Endothelial cell of umbilical vein (primary cell): ENCODE results near the gene NCBP1. TPM values are rescaled to one million over a fixed set of nuclear protein-coding genes. Genes with fewer than 3 reads are reported as not detected.

Experiments used
- BruUV-seq: library from RNA; stranded (reverse); fragments of 400-500 nt; replicated peaks from 2 replicates; lab custom pipeline; 2021; lab: Mats Ljungman, UMichigan
- CTCF ChIA-PET: fragments of 300-600, 350-600 bp; sonication (Branson Sonifier 250); formaldehyde crosslinking; loops from one replicate; lab custom pipeline; 2021; ENCODE audit warnings: antibody characterized with exemption, inconsistent platforms; lab: Charles Lee
- POLR2A ChIA-PET: fragments of 300-600, 350-600 bp; sonication (Branson Sonifier 250); formaldehyde crosslinking; loops from one replicate; lab custom pipeline; 2021; ENCODE audit warnings: antibody characterized with exemption, inconsistent platforms; lab: Charles Lee
- DNase-seq: peaks from one replicate; pipeline ENCODE4 v3.0.0-alpha.2; 2011; ENCODE audit warnings: low read depth, low spot score
- FAIRE-seq: peaks from 2 replicates; lab custom pipeline; 2011; peaks lifted over from hg19 to GRCh38; lab: Jason Lieb, UNC
- H2AFZ ChIP-seq: 2 replicates; pipeline ENCODE4 v1.6.0; 2012; ENCODE audit warnings: low read depth, low read length, control low read depth, inconsistent platforms
- H3K27ac ChIP-seq: 2 replicates; pipeline ENCODE4 v1.5.1; 2011; ENCODE audit warnings: low read depth, mild to moderate bottlenecking, control low read depth, low read length, moderate library complexity; ENCODE audit not compliant: insufficient read depth
- H3K27me3 ChIP-seq, 2 experiments: 2 replicates each; pipeline versions ENCODE4 v1.6.0 to v1.6.1; 2011; ENCODE audit warnings: low read length in 2 of 2, mixed read lengths in 1 of 2; ENCODE audit not compliant: control insufficient read depth in 2 of 2, insufficient read depth in 2 of 2
- H3K36me3 ChIP-seq, 2 experiments: 2 replicates in 1 of 2; 3 replicates in 1 of 2; pipeline ENCODE4 v1.5.1; 2011; ENCODE audit warnings: low read length in 2 of 2, mild to moderate bottlenecking in 1 of 2, moderate library complexity in 1 of 2; ENCODE audit not compliant: control insufficient read depth in 2 of 2, insufficient read depth in 2 of 2; ENCODE audit errors: extremely low read depth in 1 of 2
- H3K4me1 ChIP-seq: 3 replicates; pipeline ENCODE4 v1.5.1; 2011; ENCODE audit warnings: mild to moderate bottlenecking, low read length; ENCODE audit not compliant: control insufficient read depth, insufficient read depth; ENCODE audit errors: extremely low read depth
- H3K4me2 ChIP-seq: 2 replicates; pipeline ENCODE4 v1.6.1; 2011; ENCODE audit warnings: low read length, control low read depth, mixed read lengths; ENCODE audit not compliant: insufficient read depth
- H3K4me3 ChIP-seq, 3 experiments: fragments of 200-600 bp in 1 of 3; sonication (generic), shearing (Covaris generic) in 1 of 3; replicated peaks in 1 of 3; 2 replicates each; pipeline ENCODE4 v1.5.1; 2011 to 2016; ENCODE audit warnings: control low read depth in 3 of 3, low read length in 3 of 3, mild to moderate bottlenecking in 2 of 3, inconsistent platforms in 1 of 3, low read depth in 1 of 3, moderate library complexity in 1 of 3; ENCODE audit not compliant: insufficient read depth in 1 of 3
- H3K79me2 ChIP-seq: 2 replicates; pipeline ENCODE4 v1.6.0; 2012; ENCODE audit warnings: low read length, inconsistent platforms; ENCODE audit not compliant: control insufficient read depth, insufficient read depth
- H3K9ac ChIP-seq: replicated peaks from 2 replicates; pipeline ENCODE3; 2011; ENCODE audit warnings: low read length, control low read depth; ENCODE audit not compliant: insufficient read depth; ENCODE audit errors: extremely low read depth
- H3K9me1 ChIP-seq: replicated peaks from 3 replicates; pipeline ENCODE4 v1.6.0; 2011; ENCODE audit warnings: mild to moderate bottlenecking, low read length; ENCODE audit not compliant: control insufficient read depth, insufficient read depth; ENCODE audit errors: extremely low read depth
- H3K9me3 ChIP-seq: replicated peaks from 2 replicates; pipeline ENCODE4 v1.5.1; 2012; ENCODE audit warnings: low read length, inconsistent platforms; ENCODE audit not compliant: control insufficient read depth, insufficient read depth
- H4K20me1 ChIP-seq: replicated peaks from 2 replicates; pipeline ENCODE3; 2011; ENCODE audit warnings: mild to moderate bottlenecking, low read length; ENCODE audit not compliant: control insufficient read depth, insufficient read depth; ENCODE audit errors: extremely low read depth
- CTCF ChIP-seq, 2 donors: IDR thresholded peaks; 1 replicate in 1 of 2; 2 replicates in 1 of 2; pipeline ENCODE4 v1.5.1; 2011; ENCODE audit warnings: low read length in 2 of 2, mild to moderate bottlenecking in 2 of 2, moderate library complexity in 2 of 2, control low read depth in 1 of 2, inconsistent platforms in 1 of 2, low read depth in 1 of 2; ENCODE audit not compliant: insufficient read depth in 1 of 2; ENCODE audit errors: extremely low read depth in 1 of 2
- EZH2 ChIP-seq: IDR thresholded peaks from 2 replicates; pipeline ENCODE4 v1.6.1; 2012; ENCODE audit warnings: borderline replicate concordance, low read depth, mild to moderate bottlenecking, moderate library complexity, low read length, inconsistent platforms; ENCODE audit not compliant: severe bottlenecking
- FOS ChIP-seq: IDR thresholded peaks from 2 replicates; pipeline ENCODE4 v1.6.1; 2011; ENCODE audit warnings: mild to moderate bottlenecking, low read length, moderate library complexity, borderline replicate concordance; ENCODE audit not compliant: insufficient read depth
- GATA2 ChIP-seq: IDR thresholded peaks from 2 replicates; pipeline ENCODE4 v1.7.0; 2011; ENCODE audit warnings: low read depth, mild to moderate bottlenecking, moderate library complexity, mixed read lengths, low read length; ENCODE audit not compliant: insufficient read length, insufficient read depth
- JUN ChIP-seq: IDR thresholded peaks from 2 replicates; pipeline ENCODE4 v1.6.1; 2011; ENCODE audit warnings: borderline replicate concordance, low read depth; ENCODE audit not compliant: insufficient read length, insufficient read depth
- MAX ChIP-seq: IDR thresholded peaks from 2 replicates; pipeline ENCODE4 v1.6.1; 2011; ENCODE audit not compliant: insufficient read depth, insufficient read length
- MYC ChIP-seq: IDR thresholded peaks from one replicate; pipeline ENCODE4 v1.6.1; 2011; ENCODE audit warnings: mild to moderate bottlenecking, low read depth, low read length
- POLR2A ChIP-seq: IDR thresholded peaks from 2 replicates; pipeline ENCODE4 v1.6.1; 2012; ENCODE audit warnings: low read depth, mild to moderate bottlenecking, control low read depth, low read length
- POLR2AphosphoS5 ChIP-seq: IDR thresholded peaks from 2 replicates; pipeline ENCODE4 v1.6.1; 2012; ENCODE audit warnings: low read depth, mild to moderate bottlenecking, control low read depth, low read length, moderate library complexity; ENCODE audit not compliant: insufficient read depth
- dilution Hi-C: fragments of 300-500 bp; cut with MboI; formaldehyde crosslinking; loops from one replicate; pipeline ENCODE4 v1.15.0; 2019; ENCODE audit warnings: low sequenced_read_pairs; ENCODE audit not compliant: extremely low pct_ligation_motif_present
- intact Hi-C: fragments of 100-400 bp; cut with micrococcal nuclease; formaldehyde crosslinking; loops from one replicate; pipeline ENCODE4 v1.10.0; 2022
- polyA plus RNA-seq, 4 experiments: library from polyadenylated mRNA; depleted of rRNA in 3 of 4; stranded (reverse) in 3 of 4; unstranded in 1 of 4; fragments of >200 nt; gene quantifications; 2 replicates each; pipeline versions ENCODE4 v1.2.1 to v1.2.3, GENCODE V29; 2011 to 2012; ENCODE audit warnings: missing spikeins in 1 of 4
- total RNA-seq: library from RNA; stranded (reverse); gene quantifications from 2 replicates; pipeline ENCODE4 v1.2.3, GENCODE V29; 2021

The NCBP1 gene
- total and polyA plus RNA-seq, 2 donors (not counting 3 experiments of a cell fraction or from before 2014, with no cell fraction given) = 10.9 to 45.3 TPM

GRCh38 chr9:97704851-97705250 is 71.2 kb downstream of the NCBP1 start:
- CTCF ChIA-PET = interaction anchor here (0.8 to 2.2 kb wide), 4 partner anchors 185 to 197 kb away, joined by 3 to 8 read pairs (median 7); no protein-coding TSS in a partner anchor

More at GRCh38 chr9:97704851-97705250, 71.2 kb downstream of the NCBP1 start:
- dilution Hi-C loops = no loop called here
- H3K36me3 ChIP-seq = no peaks in the 10 kb centered on the region
- no peak overlapping the region for H3K9ac ChIP-seq
- H3K27ac ChIP-seq = no peak overlapping the region
- TF ChIP-seq CTCF (IDR thresholded peaks at IDR 0.05; ENCODE audit: extremely low read depth in 1 of 2, insufficient read depth in 1 of 2, low read depth in 1 of 2, low read length in 2 of 2) = no peak
- no peak for TF ChIP-seq MYC
- TF ChIP-seq JUN = no peak
- TF ChIP-seq GATA2 = no peak
- no peak for TF ChIP-seq POLR2AphosphoS5
- no peak for TF ChIP-seq MAX
- no peak for TF ChIP-seq EZH2
- no peak for TF ChIP-seq POLR2A
- no peak for TF ChIP-seq FOS
- no peaks in the 10 kb centered on the region for H3K79me2 ChIP-seq
- no peaks in the 10 kb centered on the region for H4K20me1 ChIP-seq
- H3K9me1 ChIP-seq = no peaks in the 10 kb centered on the region
- FAIRE-seq (no peak), DNase-seq (no peak)
- peaks cover 16% of the 10 kb centered on the region for H3K4me1 ChIP-seq
- intact Hi-C loops = no loop called here
- no peak overlapping the region for H2AFZ ChIP-seq
- no peaks in the 10 kb centered on the region for H3K9me3 ChIP-seq
- no TSS peak for BruUV-seq
- H3K4me3 ChIP-seq = no peak overlapping the region
- POLR2A ChIA-PET = no interaction called here
- H3K4me2 ChIP-seq = no peak overlapping the region
- peaks cover 0 to 7% of the 10 kb centered on the region in 2 experiments for H3K27me3 ChIP-seq
